Forelimb muscle (tissue), 1 donor: ENCODE results near the gene KRT10. TPM values are rescaled to one million over a fixed set of nuclear protein-coding genes. Genes with fewer than 3 reads are reported as not detected.
"Not testable (repeated sequence)": the region's sequence is repeated elsewhere in the genome, so short reads cannot be mapped to it uniquely, and the experiment has no call there.

ENCODE experiments used
- DNase-seq: peaks from one replicate; pipeline ENCODE4 v3.0.0-alpha.2; 2013; ENCODE audit warnings: low read depth
- polyA plus RNA-seq: library from polyadenylated mRNA; unstranded; fragments of 120-200 nt; gene quantifications from one replicate; pipeline ENCODE4 v1.2.1, GENCODE V29; 2013; ENCODE audit not compliant: insufficient read length

KRT10 gene
- polyA plus RNA-seq, 1 donor: 35.8 TPM

DNA sequence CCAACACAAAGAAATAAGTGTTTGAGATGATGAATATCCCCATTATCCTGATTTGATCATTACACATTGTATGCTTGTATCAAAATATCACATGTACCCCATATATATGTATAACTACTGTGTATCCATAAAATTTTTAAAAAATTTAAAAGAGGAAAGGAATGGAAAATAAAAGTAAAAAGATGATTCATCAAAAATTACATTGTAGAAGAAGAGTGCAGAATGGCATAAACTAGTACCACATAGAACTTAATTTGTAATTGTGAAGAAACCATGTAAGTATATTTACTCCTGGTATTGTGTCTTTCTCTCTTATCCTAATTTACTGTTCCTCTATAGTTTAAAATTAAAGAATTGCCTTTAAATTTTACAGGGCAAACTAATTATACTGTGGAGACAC is 11.5 kb upstream of the KRT10 start:
- DNase-seq: no peak

DNA sequence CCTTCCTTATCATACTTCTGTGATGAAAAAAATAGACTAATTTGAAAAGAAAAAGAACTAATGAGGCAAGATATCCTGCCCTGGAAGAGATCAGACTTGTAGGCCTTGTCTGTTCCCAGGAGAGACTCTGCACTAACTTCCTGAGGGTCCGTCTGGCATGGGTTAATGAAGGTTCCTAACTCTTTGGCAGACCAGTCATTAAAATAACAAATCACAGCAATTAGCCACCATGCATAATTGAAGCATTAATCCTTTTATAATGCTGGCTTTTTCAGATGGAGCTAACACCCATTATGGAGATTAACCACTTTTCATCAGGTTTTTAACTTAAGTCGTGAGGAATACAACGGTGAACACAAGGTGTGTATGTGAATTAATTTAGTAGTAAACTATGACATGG is 10.4 kb upstream of the KRT10 start:
- DNase-seq: no peak

DNA sequence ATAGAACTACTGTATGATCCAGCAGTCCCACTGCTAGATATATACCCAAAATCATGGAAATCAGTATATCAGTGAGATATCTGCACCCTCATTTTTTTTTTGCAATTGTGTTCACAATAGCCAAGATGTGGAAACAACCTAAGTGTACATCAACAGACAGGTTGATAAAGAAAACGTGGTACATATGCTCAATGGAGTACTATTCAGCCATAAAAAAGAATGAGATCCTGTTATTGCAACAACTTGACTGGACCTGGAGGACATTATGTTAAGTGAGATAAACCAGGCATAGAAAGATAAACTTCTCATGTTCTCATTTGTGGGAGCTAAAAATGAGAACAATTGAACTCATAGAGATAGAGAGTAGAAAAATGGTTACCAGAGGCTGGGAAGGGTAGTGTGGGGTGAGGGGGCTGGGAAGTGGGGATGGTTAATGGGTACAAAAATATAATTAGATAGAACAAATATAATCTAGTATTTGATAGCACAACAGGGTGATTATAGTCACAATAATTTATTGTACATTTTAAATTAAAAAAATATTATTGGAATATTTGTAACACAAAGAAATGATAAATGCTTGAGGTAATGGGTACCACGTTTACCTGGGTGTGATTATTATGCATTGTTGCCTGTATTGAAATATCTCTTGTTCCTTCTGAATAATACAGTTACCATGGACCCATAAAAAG is 7.8 kb upstream of the KRT10 start:
- no peak for DNase-seq

DNA sequence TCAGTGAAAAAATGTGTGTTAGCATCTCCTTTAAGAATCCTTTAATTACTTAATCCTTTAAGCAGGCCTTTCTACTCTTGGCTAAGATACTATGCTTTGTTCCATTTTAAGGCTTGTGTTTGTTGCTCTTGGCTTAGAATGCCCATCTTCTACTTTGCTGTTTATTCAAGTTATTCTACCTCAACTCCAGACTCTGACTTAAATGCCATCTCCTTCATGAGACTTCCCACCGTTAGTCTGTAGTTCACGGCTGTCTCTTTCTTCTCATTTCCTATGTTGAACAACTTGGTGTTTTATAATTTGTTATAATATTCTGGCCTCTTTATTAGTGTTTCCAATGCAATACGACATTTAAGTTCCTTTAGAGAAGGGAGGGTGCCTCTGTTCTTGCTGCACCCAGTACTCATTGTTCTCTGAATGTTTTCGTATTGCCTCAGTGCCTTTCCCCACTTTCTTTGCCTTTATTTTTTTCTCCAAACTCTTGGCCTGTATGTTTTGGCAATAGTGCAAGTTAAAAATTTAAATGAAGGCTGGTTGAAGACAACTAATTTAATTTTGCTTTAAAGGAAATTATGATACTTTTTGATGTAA is 6.1 kb upstream of the KRT10 start:
- no peak for DNase-seq

DNA sequence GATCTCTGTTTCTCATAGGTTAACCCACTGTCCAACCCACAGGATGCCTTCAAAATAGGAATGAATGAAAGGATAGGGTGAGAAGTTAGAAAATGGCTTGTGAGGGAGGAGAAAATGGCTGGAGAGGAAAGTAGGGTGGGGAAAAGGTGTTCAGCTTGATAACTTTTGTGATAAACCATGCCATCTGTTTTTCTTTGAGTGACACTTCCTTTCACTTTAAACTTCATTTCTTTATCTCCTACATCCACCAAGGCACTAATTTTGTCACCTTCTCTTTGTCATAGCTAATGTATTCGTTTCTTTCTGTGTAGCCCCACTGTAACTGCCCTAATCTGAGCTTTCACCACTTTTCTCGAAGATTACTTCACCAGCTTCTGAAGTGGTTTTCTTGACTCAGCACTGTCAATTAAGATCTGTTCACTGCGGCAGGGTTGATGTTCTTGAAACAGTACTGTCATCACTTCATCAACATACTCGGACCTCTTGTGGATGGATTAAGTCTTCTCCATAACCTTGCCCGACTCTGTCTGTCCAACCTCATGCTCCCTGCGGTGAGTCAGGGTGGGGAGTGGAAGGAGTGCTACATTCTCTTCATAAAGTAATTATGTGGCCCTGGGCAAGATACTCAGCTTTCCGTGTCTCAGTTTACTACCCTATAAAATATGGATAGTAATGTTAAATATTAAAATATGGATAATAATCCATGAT is 5.5 kb upstream of the KRT10 start:
- DNase-seq: no peak

DNA sequence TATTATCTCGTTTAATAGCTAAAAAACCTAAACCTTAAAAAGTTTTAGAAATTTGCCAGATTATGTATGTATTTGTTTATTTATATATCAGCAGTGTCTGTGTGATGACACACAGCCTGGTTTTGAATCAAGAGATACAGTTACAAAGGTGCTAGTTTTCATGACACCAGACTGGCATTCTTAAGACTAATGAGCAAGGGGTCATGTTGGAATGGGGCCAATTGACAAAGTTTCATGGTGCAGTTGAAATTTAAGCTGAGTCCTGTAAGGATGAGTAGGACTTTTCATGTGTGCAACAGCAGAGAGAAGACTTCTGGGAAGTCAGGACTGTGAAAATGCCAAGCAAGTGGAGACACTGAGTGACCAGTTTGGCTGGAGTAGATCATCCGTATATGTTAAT is 3.2 kb upstream of the KRT10 start:
- DNase-seq: no peak

DNA sequence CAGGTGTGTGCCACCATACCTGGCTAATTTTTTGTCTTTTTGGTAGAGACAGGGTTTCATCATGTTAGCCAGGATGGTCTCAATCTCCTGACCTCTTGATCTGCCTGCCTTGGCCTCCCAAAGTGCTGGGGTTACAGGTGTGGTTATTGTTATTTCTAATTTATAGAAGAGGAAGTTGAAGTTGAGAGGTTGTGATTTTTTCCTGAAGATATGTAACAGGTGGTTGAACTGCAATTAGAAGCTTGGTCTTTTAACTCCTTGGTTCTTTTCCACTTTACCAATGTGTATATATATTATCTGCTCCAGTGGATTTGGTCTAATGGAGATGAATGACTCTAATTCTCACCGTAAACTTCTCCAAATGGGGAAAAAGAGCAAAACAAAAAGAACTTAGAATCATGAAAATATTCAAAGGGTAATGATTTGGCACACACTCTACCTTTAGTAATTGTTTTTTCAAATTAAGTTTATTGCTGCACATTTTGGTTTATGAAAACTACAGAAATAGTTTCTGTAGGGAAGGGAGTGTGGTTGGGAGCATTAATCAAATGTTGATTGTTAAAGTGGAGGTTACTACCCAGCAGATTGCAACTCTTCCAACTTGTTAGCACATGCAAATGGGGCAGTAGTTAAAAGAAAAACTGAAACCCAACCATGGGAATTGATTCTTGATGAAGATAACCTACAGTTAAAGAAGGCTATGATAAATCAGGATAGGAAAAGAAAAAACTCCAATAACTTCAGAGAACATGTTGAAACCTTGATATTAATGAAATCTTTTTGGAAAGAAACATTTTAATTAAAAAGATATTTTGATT is 1.8 kb upstream of the KRT10 start:
- DNase-seq: no peak

DNA sequence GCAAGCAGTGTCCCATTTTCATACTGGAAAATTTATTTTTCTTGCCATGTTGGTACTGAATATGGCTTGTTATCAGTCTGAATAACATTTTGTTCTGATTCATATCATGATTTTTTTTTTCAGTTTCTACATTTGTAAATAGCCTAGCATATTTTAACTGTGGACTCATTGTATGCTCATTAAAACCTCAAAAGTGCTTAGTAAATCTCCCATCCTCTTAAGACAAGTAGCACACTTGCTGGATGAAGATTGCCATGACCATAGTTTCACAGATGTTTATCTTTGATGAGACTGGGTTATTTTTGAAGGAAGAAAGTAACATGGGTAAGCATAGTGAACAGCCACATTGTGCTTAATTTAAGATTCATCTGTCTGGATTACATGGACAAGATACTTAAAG is 878 bp downstream of the KRT10 start:
- DNase-seq: no peak

DNA sequence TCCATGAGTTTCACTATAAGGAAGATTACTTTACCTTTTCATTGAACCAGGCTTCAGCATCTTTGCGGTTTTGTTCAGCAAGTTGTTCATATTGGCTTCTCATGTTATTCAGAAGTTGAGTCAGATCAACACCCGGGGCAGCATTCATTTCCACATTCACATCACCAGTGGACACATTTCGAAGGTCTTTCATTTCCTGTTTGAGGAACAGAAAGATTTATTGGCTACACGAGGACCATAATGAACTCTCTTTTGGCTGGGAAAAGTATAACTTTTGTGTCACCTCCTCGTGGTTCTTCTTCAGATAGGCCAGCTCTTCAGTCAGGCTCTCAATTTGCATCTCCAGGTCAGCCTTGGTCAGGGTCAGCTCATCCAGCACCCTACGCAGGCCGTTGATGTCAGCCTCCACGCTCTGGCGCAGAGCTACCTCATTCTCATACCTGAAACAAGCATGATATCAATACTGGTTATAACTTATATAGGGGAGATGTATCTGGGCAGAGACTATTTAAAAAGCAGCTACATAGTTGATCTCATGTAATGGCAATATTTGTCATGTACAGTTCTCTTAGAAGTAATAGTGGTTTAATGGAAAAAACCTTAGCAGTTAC is 2.1 kb downstream of the KRT10 start:
- no peak for DNase-seq

DNA sequence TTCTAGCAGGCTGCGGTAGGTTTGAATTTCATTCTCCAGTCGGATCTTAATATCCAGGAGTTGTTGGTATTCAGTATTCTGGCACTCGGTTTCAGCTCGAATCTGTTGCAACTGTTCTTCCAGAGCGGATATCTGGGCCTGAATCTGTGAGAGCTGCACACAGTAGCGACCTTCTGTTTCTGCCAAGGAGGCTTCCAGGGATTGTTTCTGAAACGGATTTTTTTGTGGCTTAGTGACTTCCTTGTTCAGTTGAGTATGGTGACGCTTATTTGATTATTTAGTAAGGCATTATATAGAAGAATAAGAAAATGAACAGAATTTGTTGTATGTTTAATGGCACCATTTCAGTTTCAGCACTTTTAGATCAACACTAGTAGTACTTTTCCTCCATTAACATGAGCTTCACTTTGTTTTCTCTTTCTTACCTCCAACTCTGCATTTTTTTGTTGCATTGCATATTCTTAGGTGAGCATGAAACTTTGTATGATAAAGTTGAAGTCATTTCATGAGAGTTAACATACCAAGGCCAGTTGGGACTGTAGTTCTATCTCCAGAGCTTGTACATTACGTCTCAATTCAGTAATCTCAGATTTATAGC is 2.8 kb downstream of the KRT10 start:
- DNase-seq: no peak

DNA sequence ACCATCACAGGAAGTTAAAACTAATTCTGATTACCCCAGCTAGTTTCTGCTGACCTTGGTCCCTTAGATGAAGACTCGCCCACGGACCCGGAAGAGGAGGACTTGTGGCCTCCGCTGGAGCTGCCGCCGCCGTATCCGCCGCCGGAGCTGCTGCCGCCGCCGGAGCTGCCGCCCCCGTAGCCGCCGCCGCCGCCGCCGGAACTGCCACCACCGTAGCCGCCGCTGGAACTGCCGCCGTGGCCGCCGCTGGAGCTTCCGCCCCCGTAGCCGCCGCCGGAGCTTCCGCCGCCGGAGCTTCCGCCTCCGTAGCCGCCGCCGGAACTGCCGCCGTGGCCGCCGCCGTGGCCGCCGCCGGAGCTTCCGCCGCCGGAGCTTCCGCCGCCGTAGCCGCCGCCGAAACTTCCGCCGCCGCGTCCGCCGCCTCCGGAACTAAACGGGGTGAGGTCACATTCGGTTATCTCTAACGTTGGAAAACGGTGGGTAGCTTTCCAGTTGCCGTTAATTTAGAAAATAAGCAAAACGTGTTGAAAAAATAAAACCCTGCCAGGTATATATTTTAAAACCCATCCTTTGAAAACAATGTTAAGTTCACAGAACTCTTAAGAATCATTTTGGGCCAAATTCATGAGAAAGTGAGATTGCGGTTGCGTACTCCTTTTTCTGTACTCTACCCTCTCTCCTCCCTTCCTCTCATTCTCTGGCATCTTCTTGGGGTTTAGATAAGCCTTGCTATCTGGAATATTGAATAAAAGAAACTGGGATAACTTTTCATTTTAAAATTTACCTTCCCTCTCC is 3.5 kb downstream of the KRT10 start:
- DNase-seq: no peak

DNA sequence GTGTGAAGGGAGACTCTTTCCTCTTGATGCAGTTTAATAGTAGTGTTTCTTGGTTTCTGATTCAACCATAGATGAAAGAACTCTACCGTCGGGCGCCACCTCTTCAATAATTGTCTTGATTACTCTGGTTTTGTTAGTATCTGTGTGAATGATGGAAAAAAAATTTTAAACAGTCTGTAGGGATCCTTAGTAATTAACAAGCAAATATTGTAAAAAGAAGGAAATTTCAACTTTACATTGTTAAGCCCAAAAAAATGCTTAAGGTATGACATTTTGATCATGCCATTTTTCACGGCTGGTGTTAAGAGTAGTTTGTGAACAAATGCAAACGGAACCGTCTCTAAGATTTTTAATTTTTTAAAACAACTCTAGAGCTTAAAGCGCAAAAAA is 4.1 kb downstream of the KRT10 start:
- DNase-seq: no peak

DNA sequence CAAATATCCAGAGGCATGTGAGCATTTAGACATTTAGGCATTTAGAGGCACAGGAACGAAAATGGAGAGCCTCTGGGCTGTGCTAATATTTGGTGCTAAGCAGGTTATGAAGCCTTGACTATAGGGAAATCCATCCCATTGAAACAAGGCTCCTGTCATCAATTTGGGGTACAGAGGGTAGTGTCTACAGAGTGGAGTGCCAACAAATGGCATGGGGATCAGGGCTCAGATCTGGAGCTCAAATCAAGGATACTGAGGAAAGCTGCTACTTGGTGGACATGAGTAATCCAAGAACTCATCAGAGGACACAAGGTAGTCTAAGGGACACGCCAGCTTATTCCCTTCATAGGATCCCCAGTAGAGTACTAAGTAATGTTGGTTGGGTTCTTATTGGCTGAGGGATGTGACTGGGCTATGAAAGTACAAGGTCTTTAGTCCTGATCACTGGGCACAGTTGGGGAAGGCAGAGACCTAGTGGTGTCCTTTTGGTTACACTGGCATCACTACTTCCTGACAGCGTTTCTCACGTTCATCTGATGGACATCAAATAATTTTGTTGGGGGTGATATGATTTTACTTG is 5.2 kb downstream of the KRT10 start:
- no peak for DNase-seq

DNA sequence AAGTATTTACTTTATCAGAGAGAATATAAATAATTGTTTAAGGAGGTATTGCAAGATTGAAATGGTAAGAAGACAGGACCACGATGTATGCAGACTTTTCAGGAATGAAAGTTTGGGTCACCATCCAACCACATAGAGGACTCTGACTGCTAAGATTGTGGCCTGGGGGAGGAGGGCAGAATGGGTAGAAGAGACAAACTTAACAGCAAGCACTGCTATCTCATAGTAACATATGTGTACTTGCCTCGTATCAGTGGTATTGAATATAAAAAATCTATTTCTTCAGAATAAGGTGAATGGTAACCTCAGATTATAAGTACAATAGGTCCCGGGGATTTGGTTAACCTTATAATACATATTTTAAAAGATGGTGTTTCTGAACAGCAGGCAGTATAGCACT is 5.8 kb downstream of the KRT10 start:
- no peak for DNase-seq

DNA sequence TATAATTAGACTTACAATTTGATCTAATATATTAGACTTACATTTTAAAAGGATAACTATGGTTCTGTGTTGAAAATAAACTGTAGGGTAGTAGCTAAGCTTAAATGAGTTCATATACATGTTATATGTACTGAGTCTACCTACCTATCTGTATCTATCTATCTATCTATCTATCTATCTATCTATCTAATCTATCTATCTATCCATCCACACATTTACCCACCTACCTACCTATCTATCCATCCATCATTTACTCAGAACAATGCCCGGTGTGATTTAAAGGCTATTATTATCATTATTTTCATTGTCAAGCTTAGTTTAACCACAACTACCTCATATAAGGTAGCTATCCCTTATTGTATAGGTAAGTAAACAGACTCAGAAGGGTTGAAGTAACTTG is 7.0 kb downstream of the KRT10 start:
- DNase-seq: no peak

DNA sequence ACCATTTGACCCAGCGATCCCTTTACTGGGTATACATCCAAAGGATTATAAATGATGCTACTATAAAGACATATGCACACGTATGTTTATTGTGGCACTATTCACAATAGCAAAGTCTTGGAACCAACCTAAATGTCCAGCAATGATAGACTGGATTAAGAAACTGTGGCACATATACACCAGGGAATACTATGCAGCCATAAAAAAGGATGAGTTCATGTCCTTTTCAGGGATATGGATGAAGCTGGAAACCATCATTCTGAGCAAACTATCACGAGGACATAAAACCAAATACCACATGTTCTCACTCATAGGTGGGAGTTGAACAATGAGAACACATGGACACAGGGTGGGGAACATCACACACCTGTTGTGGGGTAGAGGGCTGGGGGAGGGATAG is 7.8 kb downstream of the KRT10 start:
- DNase-seq: not testable (repeated sequence)

DNA sequence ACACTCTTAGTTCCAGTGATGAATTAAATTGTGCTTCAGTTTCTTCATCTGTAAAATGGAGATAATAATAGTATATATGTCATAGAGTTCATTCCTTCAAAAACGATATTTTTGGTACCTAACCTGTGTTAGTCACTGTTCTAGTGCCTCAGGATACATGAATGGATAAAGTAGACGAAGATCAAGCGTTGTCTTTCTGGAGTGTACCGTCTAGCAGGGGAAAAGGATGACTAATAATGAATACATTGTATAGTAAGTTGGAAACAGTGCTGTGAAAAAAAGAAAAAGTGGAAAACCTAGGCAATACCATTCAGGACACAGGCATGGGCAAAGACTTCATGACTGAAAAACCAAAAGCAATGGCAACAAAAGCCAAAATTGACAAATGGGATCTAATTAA is 8.6 kb downstream of the KRT10 start:
- DNase-seq: no peak

DNA sequence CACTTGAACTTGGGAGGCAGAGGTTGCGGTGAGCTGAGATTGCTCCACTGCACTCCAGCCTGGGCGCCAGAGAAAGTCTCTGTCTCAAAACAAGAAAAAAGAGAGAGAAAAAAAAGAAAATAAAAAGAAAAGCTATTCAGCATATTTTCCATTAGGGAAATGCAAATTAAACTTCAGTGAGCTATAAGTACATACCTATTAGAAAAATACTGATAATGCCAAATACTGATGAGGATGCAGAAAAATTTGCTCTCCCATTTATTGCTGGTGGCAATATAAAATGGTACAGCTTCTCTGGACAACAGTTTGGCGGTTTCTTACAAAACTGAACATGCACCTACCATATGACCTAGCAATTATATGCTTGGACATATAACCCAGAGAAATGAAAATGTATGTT is 9.8 kb downstream of the KRT10 start:
- DNase-seq: no peak

DNA sequence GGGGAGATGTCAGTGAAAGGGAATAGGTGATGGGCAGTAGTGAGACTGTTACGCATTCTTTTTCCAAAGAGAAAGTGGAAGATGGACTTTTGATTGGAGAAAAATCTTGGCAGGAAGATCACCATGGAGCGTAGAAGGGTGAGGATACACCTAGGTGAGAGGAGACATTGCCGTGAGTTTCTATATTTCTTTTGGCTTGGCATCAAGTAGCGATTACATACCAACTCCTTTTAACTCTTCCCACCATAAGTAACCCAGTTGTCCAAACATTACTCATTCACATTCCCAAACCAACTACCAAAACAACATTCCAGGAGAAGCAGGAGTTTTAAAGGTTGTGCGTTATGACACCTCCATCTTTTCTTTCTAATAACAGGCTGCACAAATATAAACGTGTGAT is 11.9 kb downstream of the KRT10 start:
- DNase-seq: no peak

DNA sequence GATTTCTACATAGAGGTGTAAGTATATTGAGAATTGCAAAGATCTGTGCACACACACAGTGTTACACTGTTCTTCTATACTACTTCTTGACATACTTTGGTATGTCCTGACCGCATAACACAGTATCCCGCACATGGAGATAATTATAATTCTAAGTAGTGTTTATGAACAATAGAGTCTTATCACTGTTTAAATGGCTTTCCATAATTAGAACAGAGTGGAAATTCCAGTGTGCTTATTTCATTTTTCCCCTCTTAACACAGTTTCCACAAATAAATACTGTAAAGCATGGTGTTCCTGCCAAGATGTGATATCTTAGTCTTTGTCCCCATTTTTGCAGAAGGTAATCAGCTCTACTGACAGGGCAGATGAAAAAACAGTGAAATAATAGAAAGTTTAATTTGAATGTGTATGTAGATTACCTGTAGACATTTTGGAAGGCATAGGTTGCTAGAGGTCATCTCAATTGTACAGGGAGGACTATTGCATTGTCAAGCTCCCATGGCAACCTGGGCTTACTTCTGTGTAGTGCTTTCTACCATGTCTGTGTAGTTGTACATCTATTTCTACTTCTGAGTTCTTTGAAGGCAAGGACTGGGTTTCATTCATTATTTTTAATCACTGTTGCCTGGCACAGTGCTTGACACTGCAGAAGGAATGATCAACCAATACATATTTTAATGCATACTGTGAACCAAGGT is 12.5 kb downstream of the KRT10 start:
- DNase-seq: no peak
